COLO668 (cell line): ENCODE measurements around the gene TPM2.
A peak's percentile ranks its signal among the peaks of the same experiment; 100 is the strongest.

Source experiments
- DNase-seq: peaks from one replicate; lab custom pipeline; 2025; ENCODE audit not compliant: unreplicated experiment; lab: John Stamatoyannopoulos, UW

The TPM2 gene

GRCh38 chr9:35689542-35690293 lies at the start of gene TPM2:
TPM2 (minus strand) TSS chr9:35689925; CDS start chr9:35689817, 108 bp downstream.
- no peak for DNase-seq

GRCh38 chr9:35738924-35739323 lies 49.2 kb upstream of the TPM2 start:
- no peak for DNase-seq

- DNase-seq: no peak
These were observed 48.5 kb upstream of the TPM2 start for GRCh38 chr9:35738186-35738585.

- no peak for DNase-seq
These were observed 47.4 kb upstream of the TPM2 start for GRCh38 chr9:35737143-35737542.

- DNase-seq: peak; percentile 61
These were observed 46.5 kb upstream of the TPM2 start for GRCh38 chr9:35736201-35736633.

- no peak for DNase-seq
These were observed 44.4 kb upstream of the TPM2 start for GRCh38 chr9:35734096-35734495.

- peak; percentile 51 for DNase-seq
These were observed 43.2 kb upstream of the TPM2 start for GRCh38 chr9:35732800-35733541.

- DNase-seq: peak; percentile 100
These were observed 42.6 kb upstream of the TPM2 start, which contains the start of the genes CREB3 and TLN1 for GRCh38 chr9:35732185-35732799. CREB3 (plus strand) TSS chr9:35732666; CDS start chr9:35732773, 107 bp downstream. TLN1 (minus strand) TSS chr9:35732195; CDS start chr9:35725694, 6,501 bp downstream.

GRCh38 chr9:35731415-35732184 lies 41.9 kb upstream of the TPM2 start:
- DNase-seq: no peak

GRCh38 chr9:35730486-35730854 lies 40.7 kb upstream of the TPM2 start:
- no peak for DNase-seq

GRCh38 chr9:35729700-35730485 lies 40.2 kb upstream of the TPM2 start:
- DNase-seq: peak; percentile 28

GRCh38 chr9:35729101-35729500 lies 39.4 kb upstream of the TPM2 start:
- no peak for DNase-seq

- DNase-seq: no peak
These were observed 38.6 kb upstream of the TPM2 start for GRCh38 chr9:35728041-35728971.

- no peak for DNase-seq
These were observed 37.9 kb upstream of the TPM2 start for GRCh38 chr9:35727676-35728040.

- DNase-seq: no peak
These were observed 37.2 kb upstream of the TPM2 start for GRCh38 chr9:35726931-35727330.

GRCh38 chr9:35725362-35725761 lies 35.6 kb upstream of the TPM2 start:
- no peak for DNase-seq

- DNase-seq: no peak
These were observed 34.2 kb upstream of the TPM2 start for GRCh38 chr9:35723908-35724307.

GRCh38 chr9:35723426-35723825 lies 33.7 kb upstream of the TPM2 start:
- no peak for DNase-seq

- DNase-seq: no peak
These were observed 29.8 kb upstream of the TPM2 start for GRCh38 chr9:35719546-35719945.
